Hepatocyte (in vitro differentiated cells): ENCODE measurements around the gene AMH. TPM values are rescaled to one million over a fixed set of nuclear protein-coding genes. Genes with fewer than 3 reads are reported as not detected.

Experiments
- DNase-seq: peaks from one replicate; pipeline ENCODE4 v3.0.0-alpha.2; 2016; ENCODE audit warnings: low spot score
- H2AFZ ChIP-seq: fragments of 200-600 bp; sonication (generic); 2 replicates; pipeline ENCODE4 v1.6.0; 2016; ENCODE audit warnings: antibody characterized with exemption, mild to moderate bottlenecking
- H3K27ac ChIP-seq: fragments of 200-600 bp; sonication (generic); 2 replicates; pipeline ENCODE4 v1.5.1; 2016; ENCODE audit warnings: mild to moderate bottlenecking
- H3K27me3 ChIP-seq: fragments of 200-600 bp; sonication (generic); 2 replicates; pipeline ENCODE4 v1.6.1; 2016
- H3K36me3 ChIP-seq: fragments of 200-600 bp; sonication (generic); replicated peaks from 2 replicates; pipeline ENCODE4 v1.5.1; 2016; ENCODE audit warnings: low read depth; ENCODE audit not compliant: insufficient read depth
- H3K4me1 ChIP-seq: fragments of 200-600 bp; sonication (generic); 2 replicates; pipeline ENCODE4 v1.5.1; 2016; ENCODE audit warnings: mild to moderate bottlenecking, moderate library complexity; ENCODE audit not compliant: insufficient read depth
- H3K4me2 ChIP-seq: fragments of 200-600 bp; sonication (generic); 2 replicates; pipeline ENCODE4 v1.6.0; 2016
- H3K4me3 ChIP-seq: fragments of 200-600 bp; sonication (generic); 2 replicates; pipeline ENCODE4 v1.5.1; 2016; ENCODE audit warnings: mild to moderate bottlenecking
- H3K79me2 ChIP-seq: fragments of 200-600 bp; sonication (generic); 2 replicates; pipeline ENCODE4 v1.6.0; 2017; ENCODE audit warnings: mild to moderate bottlenecking
- H3K9me2 ChIP-seq: fragments of 200-600 bp; sonication (generic); replicated peaks from 2 replicates; pipeline ENCODE4 v1.6.0; 2017; ENCODE audit warnings: mild to moderate bottlenecking; ENCODE audit not compliant: insufficient read depth
- H3K9me3 ChIP-seq: fragments of 200-600 bp; sonication (generic); 2 replicates; pipeline ENCODE4 v1.5.1; 2016; ENCODE audit warnings: low read depth, mild to moderate bottlenecking
- H4K20me1 ChIP-seq: fragments of 200-600 bp; sonication (generic); 2 replicates; pipeline ENCODE4 v1.6.0; 2016; ENCODE audit warnings: mild to moderate bottlenecking; ENCODE audit not compliant: insufficient read depth, poor library complexity, severe bottlenecking
- EZH2 ChIP-seq: fragments of 200-600 bp; sonication (generic); IDR thresholded peaks from 2 replicates; pipeline ENCODE4 v1.6.1; 2016; ENCODE audit warnings: antibody characterized with exemption, mild to moderate bottlenecking, borderline replicate concordance
- EZH2phosphoT487 ChIP-seq: fragments of 200-600 bp; sonication (generic); IDR thresholded peaks from one replicate; pipeline ENCODE4 v1.6.1; 2018; ENCODE audit warnings: antibody characterized with exemption, mild to moderate bottlenecking, low read depth, moderate library complexity; ENCODE audit not compliant: unreplicated experiment, severe bottlenecking
- WGBS: methylation state at CpG from one replicate; pipeline ENCODE4 v1.1.6; 2016; ENCODE audit warnings: low lambda C conversion rate; ENCODE audit errors: missing lambda C conversion rate; 5-methylcytosine and 5-hydroxymethylcytosine counted together
- polyA plus RNA-seq: library from polyadenylated mRNA; unstranded; fragments of >200 nt; fragmentation: Nextera tagmentation; extraction: Ambion mirVana; gene quantifications from 2 replicates; pipeline ENCODE4 v1.2.1, GENCODE V29; 2016
- total RNA-seq: library from RNA; depleted of rRNA; stranded (reverse); fragments of >200 nt; gene quantifications from 2 replicates; pipeline ENCODE4 v1.2.3, GENCODE V29; 2014
- TF ChIP-seq, protein P1 (sequence below): fragments of 200-600 bp; sonication (generic); IDR thresholded peaks from 2 replicates; pipeline ENCODE4 v1.5.1; 2016; ENCODE audit warnings: antibody characterized with exemption, mild to moderate bottlenecking; ENCODE audit not compliant: poor library complexity

Gene AMH
- total and polyA plus RNA-seq, 2 experiments from 2014 or later: 8.2 to 20.9 TPM

DNA sequence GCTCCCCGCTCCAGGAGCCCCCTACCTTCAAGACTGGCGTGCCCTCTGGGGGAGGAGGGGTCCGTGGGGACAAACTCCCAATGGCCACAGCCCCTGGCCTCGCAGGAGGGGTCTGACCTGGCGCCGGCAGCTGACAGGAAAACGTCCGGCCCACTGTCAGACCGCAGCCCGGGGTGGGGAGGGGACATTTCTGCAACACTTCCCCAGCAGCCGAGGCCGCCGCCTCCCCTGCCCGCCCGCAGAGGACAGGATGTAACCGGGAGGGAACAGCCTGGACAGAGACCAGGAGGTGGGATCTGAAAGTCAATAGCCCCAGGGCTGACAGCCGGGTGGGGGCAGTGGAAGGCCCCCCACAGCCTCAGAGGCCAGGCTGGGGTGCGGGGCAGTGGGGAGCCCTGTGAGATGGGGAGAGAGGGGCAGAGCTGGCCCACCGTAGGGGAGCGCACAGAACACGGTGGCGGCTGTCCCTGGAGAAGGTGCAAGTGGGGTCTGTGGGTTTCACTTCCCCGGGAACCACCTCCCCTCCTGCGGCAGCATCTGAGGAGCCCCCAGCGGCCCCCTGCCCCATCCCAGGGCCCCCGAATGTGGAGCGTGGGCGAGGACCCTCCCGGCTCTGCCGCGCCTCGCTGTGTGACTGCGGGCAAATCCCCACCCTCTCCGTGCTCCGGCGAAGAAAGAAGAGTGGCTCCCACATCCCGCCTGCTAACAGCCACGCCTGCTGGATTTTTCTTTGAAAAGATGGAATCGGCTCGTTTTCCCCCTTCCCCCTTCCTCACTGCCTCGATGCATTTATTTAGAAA is 33.1 kb downstream of the AMH start, which contains the start of gene PEAK3:
Gene PEAK3 (minus strand): TSS at position 114 of the 800 bp plus-strand sequence. CDS start 1,244 bp downstream, outside the sequence.
- Histone ChIP-seq H3K4me1 (peaks cover 11% of the 10 kb centered on the region), H3K9me3 (no peaks in the 10 kb centered on the region), H4K20me1 (no peaks in the 10 kb centered on the region), H3K4me2 (peak within 1 kb of the TSS; percentile 84), H3K27ac (no peak within 1 kb of the TSS), H3K36me3 (no peaks in the 10 kb centered on the region), H3K79me2 (no peaks in the 10 kb centered on the region), H3K27me3 (peaks cover 20% of the 10 kb centered on the region), H2AFZ (no peak within 1 kb of the TSS), H3K4me3 (no peak within 1 kb of the TSS), H3K9me2 (no peaks in the 10 kb centered on the region)
- 7% methylated on average over 32 of the region's 41 CpGs for WGBS
- DNase-seq: no peak
- TF ChIP-seq EZH2 (peak; percentile 16), EZH2phosphoT487 (no peak)

DNA sequence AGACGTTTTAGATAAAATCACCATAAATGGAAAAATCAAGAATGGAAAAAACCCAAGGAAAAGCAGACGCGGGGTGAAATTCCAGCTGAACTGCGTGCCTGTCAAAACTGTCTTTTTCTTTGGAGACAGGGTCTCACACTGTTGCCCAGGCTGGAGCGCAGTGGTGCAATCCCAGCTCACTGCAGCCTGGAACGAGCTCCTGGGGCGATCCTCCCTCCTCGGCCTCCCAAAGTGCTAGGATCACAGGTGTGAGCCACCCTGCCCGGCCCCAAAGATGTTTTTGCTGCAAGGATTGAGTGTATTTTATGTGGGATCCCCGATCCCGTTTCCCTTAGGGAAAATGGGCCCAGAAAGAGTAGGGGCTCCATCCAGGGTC is 33.7 kb downstream of the AMH start:
- Histone ChIP-seq H3K79me2 (no peaks in the 10 kb centered on the region), H3K36me3 (no peaks in the 10 kb centered on the region), H3K4me1 (peaks cover 11% of the 10 kb centered on the region), H3K9me2 (no peaks in the 10 kb centered on the region), H3K4me2 (peak overlapping the region; percentile 84), H4K20me1 (no peaks in the 10 kb centered on the region), H3K4me3 (no peak overlapping the region), H3K27ac (no peak overlapping the region), H2AFZ (no peak overlapping the region), H3K9me3 (no peaks in the 10 kb centered on the region), H3K27me3 (peaks cover 26% of the 10 kb centered on the region)
- TF ChIP-seq, protein P1, sequence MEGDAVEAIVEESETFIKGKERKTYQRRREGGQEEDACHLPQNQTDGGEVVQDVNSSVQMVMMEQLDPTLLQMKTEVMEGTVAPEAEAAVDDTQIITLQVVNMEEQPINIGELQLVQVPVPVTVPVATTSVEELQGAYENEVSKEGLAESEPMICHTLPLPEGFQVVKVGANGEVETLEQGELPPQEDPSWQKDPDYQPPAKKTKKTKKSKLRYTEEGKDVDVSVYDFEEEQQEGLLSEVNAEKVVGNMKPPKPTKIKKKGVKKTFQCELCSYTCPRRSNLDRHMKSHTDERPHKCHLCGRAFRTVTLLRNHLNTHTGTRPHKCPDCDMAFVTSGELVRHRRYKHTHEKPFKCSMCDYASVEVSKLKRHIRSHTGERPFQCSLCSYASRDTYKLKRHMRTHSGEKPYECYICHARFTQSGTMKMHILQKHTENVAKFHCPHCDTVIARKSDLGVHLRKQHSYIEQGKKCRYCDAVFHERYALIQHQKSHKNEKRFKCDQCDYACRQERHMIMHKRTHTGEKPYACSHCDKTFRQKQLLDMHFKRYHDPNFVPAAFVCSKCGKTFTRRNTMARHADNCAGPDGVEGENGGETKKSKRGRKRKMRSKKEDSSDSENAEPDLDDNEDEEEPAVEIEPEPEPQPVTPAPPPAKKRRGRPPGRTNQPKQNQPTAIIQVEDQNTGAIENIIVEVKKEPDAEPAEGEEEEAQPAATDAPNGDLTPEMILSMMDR: no peak
- TF ChIP-seq EZH2phosphoT487 (no peak), EZH2 (no peak)
- 62% methylated on average over 11 of the region's 11 CpGs for WGBS
- no peak for DNase-seq

DNA sequence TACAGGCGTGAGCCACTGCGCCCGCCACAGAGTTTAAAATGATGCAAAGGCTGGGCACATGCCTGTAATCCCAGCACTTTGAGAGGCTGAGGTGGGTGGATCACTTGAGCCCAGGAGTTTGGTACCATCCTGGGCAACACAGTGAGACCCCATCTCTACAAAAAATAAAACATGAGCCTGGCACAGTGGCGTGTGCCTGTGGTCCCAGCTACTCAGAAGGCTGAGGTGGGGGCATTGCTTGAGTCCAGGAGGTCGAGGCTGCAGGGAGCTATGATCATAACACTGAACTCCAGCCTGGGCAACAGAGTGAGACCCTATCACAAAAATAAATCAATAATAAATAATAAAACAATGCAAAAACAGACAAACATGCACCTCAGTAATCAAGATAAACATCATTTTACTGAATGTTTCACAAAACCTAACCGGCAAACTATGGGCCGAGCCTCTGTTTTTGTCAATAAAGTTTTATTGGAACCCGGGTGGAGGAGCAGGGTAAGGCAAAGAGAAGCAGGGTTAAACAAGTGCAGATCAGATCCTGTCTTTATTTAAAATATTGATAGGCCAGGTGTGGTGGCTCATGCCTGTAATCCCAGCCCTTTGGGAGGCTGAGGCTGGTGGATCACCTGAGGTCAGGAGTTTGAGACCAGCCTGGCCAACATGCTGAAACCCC is 34.8 kb downstream of the AMH start:
- no peaks in the 10 kb centered on the region for H3K9me2 ChIP-seq
- TF ChIP-seq EZH2phosphoT487 (no peak), EZH2 (no peak)
- TF ChIP-seq, protein P1: no peak
- no peak for DNase-seq
- peaks cover 11% of the 10 kb centered on the region for H3K4me1 ChIP-seq
- H3K27me3 ChIP-seq: peaks cover 37% of the 10 kb centered on the region
- 92% methylated on average over 8 of the region's 8 CpGs for WGBS
- H3K79me2 ChIP-seq: no peaks in the 10 kb centered on the region
- H3K9me3 ChIP-seq: no peaks in the 10 kb centered on the region
- no peak overlapping the region for H3K27ac ChIP-seq
- H4K20me1 ChIP-seq: no peaks in the 10 kb centered on the region
- H3K4me3 ChIP-seq: no peak overlapping the region
- no peaks in the 10 kb centered on the region for H3K36me3 ChIP-seq
- no peak overlapping the region for H2AFZ ChIP-seq
- H3K4me2 ChIP-seq: no peak overlapping the region
